ENCODE data around the gene TMEM233. TPM values are rescaled to one million over a fixed set of nuclear protein-coding genes. Genes with fewer than 3 reads are reported as not detected.
A peak's percentile ranks its signal among the peaks of the same experiment; 100 is the strongest.

TMEM233 gene
- total RNA-seq, 1 experiment from 2014 or later: 0.28 TPM

- ChIA-PET POLR2A (no interaction called here), CTCF (interaction anchor here (0.6 to 3.5 kb wide), 4 partner anchors 12 to 140 kb away, joined by 3 to 15 read pairs (median 8); no protein-coding TSS in a partner anchor)
- H3K27ac Mint-ChIP-seq: peak overlapping the region; percentile 67; the same call in 1 of the 2 replicates
- no peaks in the 10 kb centered on the region for H3K9me3 Mint-ChIP-seq
- TF ChIP-seq ZNF317 (CRISPR knock-in tag; IDR thresholded peaks at IDR 0.05; ENCODE audit: borderline replicate concordance, low read depth) (no peak), ZNF396 (CRISPR knock-in tag; IDR thresholded peaks at IDR 0.05; ENCODE audit: borderline replicate concordance) (no peak), RELA (CRISPR knock-in tag; IDR thresholded peaks at IDR 0.05; ENCODE audit: borderline replicate concordance) (no peak), JUN (CRISPR knock-in tag; IDR thresholded peaks at IDR 0.05) (no peak), ZNF512 (CRISPR knock-in tag; IDR thresholded peaks at IDR 0.05; ENCODE audit: borderline replicate concordance) (no peak)
- H3K27me3 Mint-ChIP-seq (ENCODE audit: low read depth): no peaks in the 10 kb centered on the region
- no peak for DNase-seq (ENCODE audit: low spot score)
- H3K4me1 Mint-ChIP-seq: peaks cover 16% of the 10 kb centered on the region
- H3K4me3 Mint-ChIP-seq: no peak overlapping the region
- no peak for ATAC-seq
- H3K36me3 Mint-ChIP-seq: peaks cover 58% of the 10 kb centered on the region
These were observed 89.8 kb downstream of the TMEM233 start for GRCh38 chr12:119683413-119683812.

GRCh38 chr12:119683816-119684215 lies 90.2 kb downstream of the TMEM233 start:
- ATAC-seq (no peak), DNase-seq (ENCODE audit: low spot score) (no peak)
- ChIA-PET CTCF (interaction anchor here (1.1 to 3.5 kb wide), 2 partner anchors 11 to 97 kb away, joined by 3 to 15 read pairs; no protein-coding TSS in a partner anchor), POLR2A (no interaction called here)
- Mint-ChIP-seq H3K36me3 (peaks cover 57% of the 10 kb centered on the region), H3K4me1 (peaks cover 13% of the 10 kb centered on the region), H3K9me3 (no peaks in the 10 kb centered on the region), H3K4me3 (no peak overlapping the region), H3K27ac (peak overlapping the region; percentile 67; the same call in 1 of the 2 replicates), H3K27me3 (ENCODE audit: low read depth) (no peaks in the 10 kb centered on the region)
- TF ChIP-seq JAZF1 (CRISPR knock-in tag; IDR thresholded peaks at IDR 0.05) (no peak), EMX1 (CRISPR knock-in tag; IDR thresholded peaks at IDR 0.05) (no peak), ETV6 (CRISPR knock-in tag; IDR thresholded peaks at IDR 0.05) (no peak), PRRX2 (CRISPR knock-in tag; IDR thresholded peaks at IDR 0.05) (no peak), ZNF671 (CRISPR knock-in tag; IDR thresholded peaks at IDR 0.05) (no peak), ZNF425 (CRISPR knock-in tag; conservative IDR thresholded peaks at IDR 0.05) (no peak), NFYB (CRISPR knock-in tag; conservative IDR thresholded peaks at IDR 0.05; ENCODE audit: low read depth) (no peak), ZNF532 (CRISPR knock-in tag; IDR thresholded peaks at IDR 0.05; ENCODE audit: borderline replicate concordance) (no peak), E2F5 (CRISPR knock-in tag; IDR thresholded peaks at IDR 0.05) (no peak), ZNF138 (CRISPR knock-in tag; conservative IDR thresholded peaks at IDR 0.05) (no peak)
